HG02588 (cell line): ENCODE results near the gene MYO16.
A peak's percentile ranks its signal among the peaks of the same experiment; 100 is the strongest.
"Not testable (repeated sequence)": the region's sequence is repeated elsewhere in the genome, so short reads cannot be mapped to it uniquely, and the experiment has no call there.

Experiments used
- ATAC-seq: cut with Tn5 transposase; IDR thresholded peaks from one replicate; pipeline ENCODE4 v1.9.1; 2021; ENCODE audit warnings: mild to moderate bottlenecking, moderate library complexity; ENCODE audit not compliant: unreplicated experiment

MYO16 gene

GRCh38 chr13:108860418-108860817 is 231.0 kb downstream of the MYO16 start:
- ATAC-seq = no peak

GRCh38 chr13:108877300-108877699 is 247.9 kb downstream of the MYO16 start:
- ATAC-seq = no peak

DNA sequence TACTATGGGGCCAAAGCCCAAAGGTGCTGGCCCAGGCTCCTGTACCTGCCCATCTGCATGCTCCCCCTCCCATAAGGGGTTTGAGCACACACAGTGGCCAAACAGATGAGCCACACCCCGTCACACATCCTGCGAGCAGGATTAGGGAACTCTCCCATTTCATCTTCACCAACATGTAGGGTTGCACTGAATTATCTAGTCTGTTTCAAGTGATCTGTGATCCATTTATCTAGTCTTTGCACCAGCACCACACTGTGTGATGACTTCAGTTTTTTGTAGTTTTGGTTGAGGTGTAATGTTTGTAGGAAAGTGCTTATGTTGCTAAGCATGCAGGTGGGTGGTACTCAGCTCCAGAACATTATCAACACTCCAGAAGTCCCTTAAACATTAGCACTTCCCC is 249.3 kb downstream of the MYO16 start:
- no peak for ATAC-seq

- ATAC-seq = no peak
Measured at GRCh38 chr13:108889324-108889984, 260.0 kb downstream of the MYO16 start.

DNA sequence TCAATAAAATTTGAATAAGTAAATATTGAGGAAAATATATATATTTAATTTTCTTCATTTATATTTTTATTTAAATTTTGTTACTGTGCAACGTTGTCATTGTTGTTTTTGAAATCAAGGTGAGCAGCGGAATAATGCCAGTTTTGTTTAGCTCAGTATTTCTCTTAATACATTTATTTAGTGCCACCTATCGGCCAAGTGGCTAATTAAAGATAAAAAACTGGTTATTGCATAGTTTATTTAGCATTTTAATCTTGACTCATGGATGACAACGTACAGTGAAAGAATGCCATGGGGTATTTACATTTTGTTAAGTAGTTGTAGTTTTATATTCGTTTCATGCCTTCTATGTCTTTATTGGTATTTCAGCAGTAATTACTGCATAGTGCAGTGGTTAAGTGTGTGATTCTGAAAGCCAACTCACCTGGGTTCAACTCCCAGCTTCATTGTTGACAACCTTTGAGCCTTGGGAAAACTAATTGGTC is 265.9 kb downstream of the MYO16 start:
- no peak for ATAC-seq

DNA sequence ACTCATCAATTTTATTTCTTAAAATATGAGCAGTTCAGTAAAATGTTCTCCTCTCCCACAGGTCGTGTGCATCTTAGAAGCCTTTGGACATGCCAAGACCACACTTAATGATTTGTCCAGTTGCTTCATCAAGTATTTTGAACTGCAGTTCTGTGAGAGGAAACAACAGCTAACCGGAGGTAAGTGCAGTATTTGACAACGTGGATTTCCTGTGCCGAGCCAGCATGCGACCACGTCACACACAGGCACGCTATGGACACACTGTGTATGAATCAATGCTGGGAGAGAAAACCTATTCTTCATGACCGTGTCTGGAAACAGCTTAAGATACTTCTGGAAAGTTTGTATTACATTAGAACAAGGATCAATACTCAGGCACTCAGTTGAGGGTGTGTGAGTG is 268.5 kb downstream of the MYO16 start:
- ATAC-seq = no peak

- no peak for ATAC-seq
Measured at GRCh38 chr13:108902405-108903155, 273.2 kb downstream of the MYO16 start.

- ATAC-seq = no peak
Measured at GRCh38 chr13:108903613-108904012, 274.2 kb downstream of the MYO16 start.

DNA sequence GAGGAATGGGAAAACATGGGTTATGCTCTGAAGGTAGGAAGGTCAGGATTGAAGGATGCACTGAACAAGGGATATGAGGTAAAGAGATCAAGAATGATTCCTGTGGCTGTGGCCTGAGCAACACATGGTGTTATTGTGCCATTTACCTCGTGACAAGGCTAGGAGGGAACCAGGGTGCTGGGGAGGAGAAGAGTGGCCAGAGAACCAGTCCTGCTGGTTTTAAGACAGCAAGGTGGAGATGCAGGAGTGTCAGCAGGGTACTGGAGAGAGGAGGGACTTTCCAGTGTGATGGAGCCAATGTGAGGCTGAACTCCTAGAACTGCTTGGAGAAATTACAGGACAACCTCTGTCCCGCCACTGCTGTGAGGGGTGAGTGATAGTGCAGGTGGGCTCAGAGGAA is 282.4 kb downstream of the MYO16 start:
- no peak for ATAC-seq

- ATAC-seq = not testable (repeated sequence)
Measured at GRCh38 chr13:108913731-108914130, 284.3 kb downstream of the MYO16 start.

- no peak for ATAC-seq
Measured at GRCh38 chr13:108915095-108915633, 285.8 kb downstream of the MYO16 start.

DNA sequence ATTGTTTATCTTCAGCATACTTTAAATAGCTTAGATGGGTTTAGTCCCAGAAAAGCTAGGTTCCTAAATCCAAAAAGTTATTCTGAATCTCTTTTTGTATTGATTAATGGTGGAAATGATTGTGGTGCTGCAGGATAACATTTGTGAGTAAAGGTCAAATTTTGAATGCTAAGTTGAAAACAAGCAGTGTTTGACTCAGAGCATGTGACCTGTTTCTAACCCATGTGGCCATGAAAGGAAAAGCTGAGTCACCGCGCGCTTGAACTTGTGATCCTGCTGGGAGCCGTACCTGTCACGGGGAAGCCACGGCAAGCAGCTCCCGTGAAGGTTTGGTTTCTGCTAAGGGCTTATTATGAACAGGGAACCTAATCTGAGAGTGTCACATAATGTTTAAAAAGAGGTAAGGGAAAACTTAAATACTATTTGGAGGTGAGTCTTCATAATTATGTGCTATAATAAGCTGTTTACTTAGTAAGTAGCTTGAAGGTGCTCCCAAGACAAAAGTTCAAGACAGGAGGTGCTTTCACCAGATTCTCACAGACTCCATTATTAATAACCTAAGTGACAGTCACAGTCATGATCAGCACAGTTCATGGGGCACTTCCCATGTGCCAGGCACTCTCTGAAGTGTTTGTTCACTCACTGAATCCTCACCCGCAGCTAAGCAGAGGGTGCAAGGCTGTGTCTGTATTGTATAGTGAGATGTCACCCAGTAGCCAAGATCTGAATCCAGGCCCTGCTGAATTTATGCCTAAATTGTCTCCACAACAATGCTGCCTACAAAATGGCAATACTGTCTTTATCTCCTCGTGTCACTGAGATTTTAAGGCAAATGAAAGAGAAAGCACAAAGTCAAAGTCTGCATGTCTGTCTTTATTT is 286.5 kb downstream of the MYO16 start:
- ATAC-seq = peak; percentile 91

- no peak for ATAC-seq
Measured at GRCh38 chr13:108917581-108917980, 288.2 kb downstream of the MYO16 start.

DNA sequence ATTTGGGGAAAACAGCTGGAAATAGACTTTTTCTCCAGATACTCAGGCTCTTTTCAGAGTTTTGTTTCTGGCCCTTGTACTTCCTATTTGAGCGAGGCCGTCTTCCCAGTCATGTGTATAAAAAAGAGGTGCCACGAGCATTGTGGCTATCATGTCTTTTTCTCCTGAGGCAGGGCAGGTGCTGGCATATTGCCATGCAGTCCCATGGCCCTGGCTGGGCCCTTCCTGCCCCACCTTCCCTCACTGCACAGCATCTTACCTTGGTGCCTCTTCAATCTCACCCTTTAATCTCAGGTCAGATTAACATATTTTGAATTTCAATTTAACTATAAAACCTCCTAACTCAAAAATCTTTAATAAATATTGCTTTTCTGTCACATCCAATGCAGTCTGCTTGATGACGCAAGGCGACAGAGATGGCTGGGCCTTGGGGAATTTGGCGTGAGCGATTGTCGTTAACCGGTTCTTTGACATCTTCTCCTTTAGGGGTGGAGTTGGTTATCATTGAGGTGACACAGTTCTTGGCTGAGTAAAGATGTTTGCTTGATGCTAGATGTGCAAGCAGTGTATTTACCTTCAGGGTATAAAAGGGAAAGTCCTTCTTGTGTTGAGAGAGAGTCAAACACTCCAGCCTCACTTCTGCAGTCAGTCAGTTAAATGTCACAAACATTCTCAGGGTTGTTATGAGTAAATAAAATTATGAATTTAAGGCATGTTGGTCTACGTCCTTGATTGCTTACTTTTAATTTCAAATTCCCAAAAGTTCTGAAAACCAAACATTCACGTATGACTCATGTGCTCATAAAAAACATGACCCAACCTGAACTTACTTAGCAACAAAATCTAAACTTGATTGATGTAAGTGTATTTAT is 289.9 kb downstream of the MYO16 start:
- ATAC-seq = no peak

DNA sequence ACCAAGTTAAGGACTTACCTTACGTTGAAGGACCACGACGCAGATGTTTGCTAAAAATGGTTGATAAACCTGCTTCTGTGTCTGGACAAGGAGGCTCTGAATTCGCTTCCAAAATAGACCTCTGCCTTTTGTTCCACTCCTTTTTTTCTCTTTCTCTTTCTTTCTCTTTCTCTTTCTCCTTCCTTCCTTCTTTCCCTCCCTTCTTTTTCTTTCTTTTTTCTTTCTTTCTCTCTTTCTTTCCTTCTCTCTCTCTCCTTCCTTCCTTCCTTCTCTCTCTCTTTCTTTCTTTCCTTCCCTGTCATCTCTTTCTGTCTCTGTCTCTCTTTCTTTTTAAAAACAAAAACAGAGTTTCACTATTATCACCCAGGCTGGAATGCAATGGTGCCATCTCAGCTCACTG is 290.7 kb downstream of the MYO16 start:
- ATAC-seq = no peak

DNA sequence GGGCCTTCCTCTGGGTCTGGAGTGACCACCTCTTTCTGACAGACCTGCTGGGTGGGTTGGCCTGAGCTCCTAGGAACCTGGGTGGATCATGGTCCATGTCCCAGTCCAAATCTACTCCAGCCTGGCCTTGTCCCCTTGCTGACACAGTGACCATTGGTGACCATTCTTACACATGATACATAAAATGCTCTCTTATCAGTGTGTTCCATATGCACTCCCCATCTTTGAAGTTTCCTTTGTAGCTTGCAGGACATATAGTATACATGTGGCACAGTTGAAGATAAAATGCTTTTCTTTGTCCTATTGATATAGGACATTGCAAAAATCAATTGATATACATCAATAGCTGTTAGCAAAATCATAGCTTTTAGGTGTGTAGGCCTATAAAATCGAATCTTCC is 291.8 kb downstream of the MYO16 start:
- no peak for ATAC-seq

- no peak for ATAC-seq
Measured at GRCh38 chr13:108922108-108922507, 292.7 kb downstream of the MYO16 start.

GRCh38 chr13:108923386-108924047 is 294.1 kb downstream of the MYO16 start:
- ATAC-seq = no peak

- ATAC-seq = no peak
Measured at GRCh38 chr13:108924134-108924533, 294.7 kb downstream of the MYO16 start.

GRCh38 chr13:108924541-108924940 is 295.1 kb downstream of the MYO16 start:
- ATAC-seq = no peak
